Measurements from ENCODE around the gene FAM89B.

The FAM89B gene

DNA sequence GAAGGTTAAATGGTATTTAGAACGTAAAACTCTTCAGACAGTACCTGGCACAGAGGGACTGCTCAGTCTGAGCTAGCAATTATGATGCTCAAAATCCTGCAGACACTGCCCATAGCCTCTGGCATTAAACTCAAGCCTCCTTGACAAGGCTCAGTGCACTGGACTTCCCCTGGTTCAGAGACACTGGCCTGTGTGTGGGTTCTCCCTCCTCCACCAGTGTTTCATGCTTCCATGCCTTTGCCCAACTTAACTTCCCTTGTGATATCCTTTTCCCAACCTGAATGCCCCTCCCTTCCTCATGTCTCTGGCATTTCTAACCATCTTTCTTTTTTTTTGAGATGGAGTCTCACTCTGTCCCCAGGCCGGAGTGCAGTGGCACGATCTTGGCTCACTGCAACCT lies 23.2 kb upstream of the FAM89B start:
- no peaks in the 10 kb centered on the region for H3K9me3 Mint-ChIP-seq
- no peak overlapping the region for H3K4me3 Mint-ChIP-seq
- peaks cover 83% of the 10 kb centered on the region for H3K27me3 Mint-ChIP-seq (ENCODE audit: low read depth, poor library complexity)
- no peak for DNase-seq
- H3K36me3 Mint-ChIP-seq (ENCODE audit: low read depth): peaks cover 5% of the 10 kb centered on the region
- H3K27ac Mint-ChIP-seq: no peak overlapping the region
- H3K4me1 Mint-ChIP-seq: peaks cover 69% of the 10 kb centered on the region
- TF ChIP-seq, protein P1, sequence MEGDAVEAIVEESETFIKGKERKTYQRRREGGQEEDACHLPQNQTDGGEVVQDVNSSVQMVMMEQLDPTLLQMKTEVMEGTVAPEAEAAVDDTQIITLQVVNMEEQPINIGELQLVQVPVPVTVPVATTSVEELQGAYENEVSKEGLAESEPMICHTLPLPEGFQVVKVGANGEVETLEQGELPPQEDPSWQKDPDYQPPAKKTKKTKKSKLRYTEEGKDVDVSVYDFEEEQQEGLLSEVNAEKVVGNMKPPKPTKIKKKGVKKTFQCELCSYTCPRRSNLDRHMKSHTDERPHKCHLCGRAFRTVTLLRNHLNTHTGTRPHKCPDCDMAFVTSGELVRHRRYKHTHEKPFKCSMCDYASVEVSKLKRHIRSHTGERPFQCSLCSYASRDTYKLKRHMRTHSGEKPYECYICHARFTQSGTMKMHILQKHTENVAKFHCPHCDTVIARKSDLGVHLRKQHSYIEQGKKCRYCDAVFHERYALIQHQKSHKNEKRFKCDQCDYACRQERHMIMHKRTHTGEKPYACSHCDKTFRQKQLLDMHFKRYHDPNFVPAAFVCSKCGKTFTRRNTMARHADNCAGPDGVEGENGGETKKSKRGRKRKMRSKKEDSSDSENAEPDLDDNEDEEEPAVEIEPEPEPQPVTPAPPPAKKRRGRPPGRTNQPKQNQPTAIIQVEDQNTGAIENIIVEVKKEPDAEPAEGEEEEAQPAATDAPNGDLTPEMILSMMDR (IDR thresholded peaks at IDR 0.05): no peak

DNA sequence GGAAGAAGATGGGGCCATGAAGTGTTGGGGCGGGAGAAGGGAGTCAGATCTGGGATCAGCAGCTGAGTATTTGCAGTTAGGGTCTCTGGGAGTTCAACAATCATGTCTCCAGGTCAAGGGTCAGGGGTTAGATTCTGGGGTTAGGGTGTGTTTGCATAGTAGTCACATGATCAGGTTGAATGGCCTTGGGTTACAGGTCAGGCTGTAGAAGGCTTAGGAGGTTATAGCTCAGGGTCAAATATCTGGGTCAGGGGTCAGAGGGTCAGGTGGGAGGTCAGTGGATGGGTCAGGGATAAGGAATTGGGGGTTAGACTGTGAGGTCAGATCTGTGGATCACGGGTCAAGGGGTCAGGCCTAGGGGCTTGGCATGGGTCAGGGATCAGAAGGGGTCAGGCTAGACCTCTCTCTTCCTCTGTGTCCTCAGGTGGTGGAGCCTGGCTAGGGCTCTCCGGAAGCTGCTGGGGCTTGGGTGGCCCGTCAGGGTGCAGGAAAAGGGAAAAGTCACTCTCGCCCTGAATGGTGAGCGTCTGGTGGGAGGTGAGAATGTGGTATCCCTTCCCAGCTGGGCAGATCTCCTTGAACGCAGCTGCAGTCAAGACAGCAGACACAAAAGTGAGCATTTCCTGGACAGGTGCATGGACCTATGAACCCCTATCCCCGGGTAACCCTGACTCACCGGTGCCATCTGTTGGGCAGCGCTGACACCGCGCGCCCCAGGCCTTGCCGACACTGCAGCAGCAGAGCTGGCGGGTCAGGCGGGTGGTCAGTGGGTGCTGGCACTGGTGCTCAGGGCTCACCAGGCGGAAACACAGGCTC lies 20.6 kb upstream of the FAM89B start:
- Mint-ChIP-seq H3K36me3 (ENCODE audit: low read depth) (peaks cover 5% of the 10 kb centered on the region), H3K4me3 (no peak overlapping the region), H3K9me3 (no peaks in the 10 kb centered on the region), H3K4me1 (peaks cover 71% of the 10 kb centered on the region), H3K27me3 (ENCODE audit: low read depth, poor library complexity) (peaks cover 73% of the 10 kb centered on the region), H3K27ac (no peak overlapping the region)
- TF ChIP-seq, protein P1 (IDR thresholded peaks at IDR 0.05): peak; percentile 31
- peak; percentile 62 for DNase-seq

DNA sequence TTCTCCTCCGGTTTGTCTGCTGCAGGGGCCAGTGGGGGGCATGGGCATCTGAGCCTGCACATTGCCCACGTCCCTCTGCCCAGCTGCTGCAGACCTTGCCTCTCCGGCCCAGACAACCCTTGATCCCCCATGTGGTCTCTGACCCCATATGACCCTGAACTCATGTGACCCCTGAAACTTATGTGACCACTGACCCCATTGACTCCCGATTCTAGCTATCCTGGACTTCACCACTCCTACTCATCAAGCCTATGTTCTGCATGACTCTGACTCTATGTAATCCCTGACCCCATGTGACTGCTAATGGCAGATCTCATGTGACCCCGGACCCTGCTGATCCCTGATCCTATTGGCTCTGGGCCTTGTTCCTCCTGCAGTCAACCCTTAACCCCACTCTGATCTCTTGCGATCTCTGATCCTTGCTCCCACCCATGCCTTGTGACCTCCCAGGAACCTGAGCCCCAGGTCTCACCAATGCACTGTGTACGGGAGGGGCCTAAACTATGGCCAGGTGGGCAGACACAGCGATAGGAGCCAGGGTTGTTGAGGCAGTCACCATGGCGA lies 19.9 kb upstream of the FAM89B start:
- TF ChIP-seq, protein P1 (IDR thresholded peaks at IDR 0.05): no peak
- DNase-seq: no peak
- H3K27ac Mint-ChIP-seq: peak overlapping the region; percentile 74
- peaks cover 5% of the 10 kb centered on the region for H3K36me3 Mint-ChIP-seq (ENCODE audit: low read depth)
- no peaks in the 10 kb centered on the region for H3K9me3 Mint-ChIP-seq
- H3K4me3 Mint-ChIP-seq: no peak overlapping the region
- H3K4me1 Mint-ChIP-seq: peaks cover 76% of the 10 kb centered on the region
- H3K27me3 Mint-ChIP-seq (ENCODE audit: low read depth, poor library complexity): peaks cover 66% of the 10 kb centered on the region

DNA sequence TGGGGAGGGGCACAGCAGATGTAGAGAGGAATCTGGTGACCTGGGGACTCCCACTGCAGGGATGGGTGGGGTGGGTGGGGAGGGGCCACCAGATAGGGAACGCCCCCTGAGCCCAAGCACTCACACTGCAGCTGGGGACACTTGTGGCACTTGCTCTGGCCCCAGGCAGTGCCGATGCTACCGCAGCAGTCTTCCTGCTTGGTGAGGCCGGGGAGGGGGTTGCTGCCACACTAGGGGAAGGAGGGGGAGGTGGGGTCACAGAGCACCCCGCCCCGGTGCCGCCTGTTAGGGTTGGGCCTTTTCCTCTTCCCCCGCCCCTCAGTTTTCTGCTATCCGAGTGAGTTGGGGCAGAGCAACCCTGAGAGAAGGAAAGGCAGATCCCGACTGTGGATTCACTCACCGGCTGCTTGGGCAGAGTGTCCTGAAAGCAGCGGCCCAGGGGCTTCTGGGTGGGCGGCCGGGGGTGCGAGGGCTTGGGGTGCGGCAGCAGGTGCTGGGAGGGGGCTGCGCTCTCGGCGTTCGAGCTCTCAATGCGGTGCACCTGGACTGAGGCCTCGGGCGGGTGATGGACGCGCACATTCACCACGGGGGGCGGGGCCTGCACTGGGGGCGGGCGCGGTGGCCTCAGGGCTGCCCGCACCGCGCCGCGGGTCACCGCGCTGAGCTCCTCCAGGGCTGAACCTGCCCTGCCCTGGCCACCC lies 18.9 kb upstream of the FAM89B start:
- H3K27me3 Mint-ChIP-seq (ENCODE audit: low read depth, poor library complexity): peaks cover 56% of the 10 kb centered on the region
- no peak overlapping the region for H3K27ac Mint-ChIP-seq
- TF ChIP-seq, protein P1 (IDR thresholded peaks at IDR 0.05): no peak
- H3K36me3 Mint-ChIP-seq (ENCODE audit: low read depth): peaks cover 5% of the 10 kb centered on the region
- H3K4me1 Mint-ChIP-seq: peaks cover 68% of the 10 kb centered on the region
- H3K4me3 Mint-ChIP-seq: no peak overlapping the region
- no peaks in the 10 kb centered on the region for H3K9me3 Mint-ChIP-seq
- DNase-seq: peak; percentile 65

DNA sequence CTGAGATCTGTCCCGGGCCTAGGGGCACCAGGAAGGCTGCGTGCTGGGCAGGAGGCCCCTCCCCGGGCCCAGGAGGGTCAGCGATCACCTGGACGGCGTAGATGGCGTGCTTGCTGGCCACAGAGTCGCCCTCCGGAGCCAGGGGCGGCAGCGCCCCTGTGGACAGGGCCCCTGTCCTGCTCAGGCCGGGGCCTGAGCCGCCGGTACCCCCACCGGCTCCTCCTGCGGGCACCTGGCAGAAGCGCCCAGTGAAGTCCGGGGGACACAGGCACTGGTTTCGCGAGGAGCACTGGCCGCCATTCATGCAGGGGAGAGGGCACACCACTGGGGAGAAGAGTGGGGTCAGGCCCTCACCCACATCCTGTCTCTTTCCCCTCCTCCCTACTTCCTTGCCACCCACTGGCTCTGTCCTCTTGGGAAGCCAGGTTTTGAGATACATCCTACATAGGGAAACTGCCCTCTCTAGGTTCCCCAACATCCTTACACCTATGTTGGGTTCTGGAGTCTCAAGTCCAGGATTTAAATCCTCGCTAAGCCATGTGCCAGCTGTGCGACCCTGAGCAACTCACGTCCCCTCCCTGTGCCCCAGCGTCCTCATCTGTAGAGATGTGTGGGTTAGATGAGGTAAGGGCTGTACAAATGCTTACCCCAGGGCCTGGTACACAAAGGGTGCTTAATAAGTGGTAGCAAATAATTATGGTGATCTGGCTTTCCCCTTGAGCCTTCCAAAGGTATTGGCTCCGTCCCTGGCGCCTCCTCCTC lies 18.1 kb upstream of the FAM89B start:
- Mint-ChIP-seq H3K4me1 (peaks cover 65% of the 10 kb centered on the region), H3K4me3 (peak overlapping the region; percentile 56), H3K27me3 (ENCODE audit: low read depth, poor library complexity) (peaks cover 48% of the 10 kb centered on the region), H3K9me3 (no peaks in the 10 kb centered on the region), H3K27ac (no peak overlapping the region), H3K36me3 (ENCODE audit: low read depth) (peaks cover 1% of the 10 kb centered on the region)
- no peak for DNase-seq
- TF ChIP-seq, protein P1 (IDR thresholded peaks at IDR 0.05): no peak
